GM10248 (cell line): ENCODE results near the gene AP1S1.

Experiments used
- CTCF ChIA-PET: fragments of 300-600 bp; sonication (Branson Sonifier 250); formaldehyde crosslinking; extraction: SDS; loops from one replicate; lab custom pipeline; 2021; ENCODE audit warnings: antibody characterized with exemption; lab: Yijun Ruan, JAX
- POLR2A ChIA-PET: fragments of 350-650 bp; sonication (Branson Sonifier 250); formaldehyde crosslinking; extraction: SDS; loops from one replicate; lab custom pipeline; 2020; ENCODE audit warnings: antibody characterized with exemption; lab: Yijun Ruan, JAX
- DNase-seq: peaks from one replicate; pipeline ENCODE4 v3.0.0; 2012; ENCODE audit errors: extremely low spot score
- CTCF ChIP-seq: IDR thresholded peaks from 2 replicates; pipeline ENCODE4 v1.5.1; 2012; ENCODE audit warnings: mild to moderate bottlenecking, low read depth; ENCODE audit errors: extremely low read depth, missing control alignments, control extremely low read depth

AP1S1 gene

GRCh38 chr7:101161692-101162471 lies 7.6 kb downstream of the AP1S1 start:
- CTCF ChIA-PET, result interaction anchor here (1.0 to 5.1 kb wide), 4 partner anchors 14 to 31 kb away, joined by 3 to 21 read pairs (median 4); no protein-coding TSS in a partner anchor
- DNase-seq, result no peak
- no peak for TF ChIP-seq CTCF
- POLR2A ChIA-PET, result interaction anchor here (0.6 kb wide), 1 partner anchor 18 kb away, joined by 4 read pairs; no protein-coding TSS in a partner anchor

GRCh38 chr7:101162551-101163278 lies 8.4 kb downstream of the AP1S1 start:
- ChIA-PET POLR2A (interaction anchor here (0.6 kb wide), 1 partner anchor 19 kb away, joined by 4 read pairs; no protein-coding TSS in a partner anchor), CTCF (interaction anchor here (1.0 to 5.1 kb wide), 3 partner anchors 15 to 30 kb away, joined by 3 to 21 read pairs (median 3); no protein-coding TSS in a partner anchor)
- DNase-seq, result no peak
- TF ChIP-seq CTCF, result no peak

- ChIA-PET CTCF (interaction anchor here (1.4 to 5.1 kb wide), 2 partner anchors 20 to 29 kb away, joined by 3 to 21 read pairs; no protein-coding TSS in a partner anchor), POLR2A (no interaction called here)
- DNase-seq, result no peak
- TF ChIP-seq CTCF, result no peak
Observed at GRCh38 chr7:101163279-101164070, 9.2 kb downstream of the AP1S1 start.

GRCh38 chr7:101164071-101164840 lies 10.0 kb downstream of the AP1S1 start:
- CTCF ChIA-PET, result interaction anchor here (1.6 kb wide), 1 partner anchor 28 kb away, joined by 7 read pairs; no protein-coding TSS in a partner anchor
- DNase-seq, result no peak
- TF ChIP-seq CTCF, result no peak
- POLR2A ChIA-PET, result no interaction called here

- peak; percentile 97 for DNase-seq
- CTCF ChIA-PET, result interaction anchor here (1.0 to 2.2 kb wide), 7 partner anchors 8 to 117 kb away, joined by 3 to 13 read pairs (median 4); no protein-coding TSS in a partner anchor
- POLR2A ChIA-PET, result interaction anchor here (0.6 to 0.7 kb wide), 2 partner anchors 11 to 70 kb away, joined by 3 read pairs; partner anchors contain the start of gene AP1S1
- no peak for TF ChIP-seq CTCF
Observed at GRCh38 chr7:101165075-101165957, 11.0 kb downstream of the AP1S1 start, which contains the start of gene VGF. TSS of gene VGF (minus strand) at chr7:101165569. CDS start at chr7:101164843, 726 bp downstream.
